A549 (cell line): ENCODE results near the gene ZSCAN1.

Experiments used
- CHD2 ChIP-seq: fragments of 150-350 bp; IDR thresholded peaks from 2 replicates; pipeline ENCODE4 v1.6.1; 2014; ENCODE audit warnings: low read length; ENCODE audit not compliant: partially characterized antibody
- EP300 ChIP-seq, 2 experiments: fragments of >200 bp; sonication (Bioruptor Twin); formaldehyde crosslinking; IDR thresholded peaks; 2 replicates in 1 of 2; 3 replicates in 1 of 2; pipeline ENCODE4 v1.6.1; 2016 to 2017
- FOSB ChIP-seq: fragments of 250-450 bp; sonication (Bioruptor Pico); IDR thresholded peaks from 2 replicates; pipeline ENCODE4 v1.5.0; 2020; ENCODE audit warnings: mild to moderate bottlenecking, moderate library complexity
- JUN ChIP-seq, 2 experiments: fragments of >200 bp; sonication (Bioruptor Twin); formaldehyde crosslinking; IDR thresholded peaks; 2 replicates in 1 of 2; 3 replicates in 1 of 2; pipeline ENCODE4 v1.6.1; 2016 to 2017
- MAZ ChIP-seq: fragments of 150-350 bp; IDR thresholded peaks from 2 replicates; pipeline ENCODE4 v1.6.1; 2014; ENCODE audit warnings: antibody characterized with exemption, low read depth, low read length, borderline replicate concordance
- POLR2A ChIP-seq: IDR thresholded peaks from 2 replicates; pipeline ENCODE4 v1.6.1; 2012; ENCODE audit warnings: mild to moderate bottlenecking, low read length
- POLR2AphosphoS2 ChIP-seq: conservative IDR thresholded peaks from 2 replicates; pipeline ENCODE4 v1.6.1; 2012; ENCODE audit warnings: low read length, improper control_type of control experiment, inconsistent platforms
- TF ChIP-seq, protein P1 (sequence below): fragments of >200 bp; sonication (Bioruptor Twin); formaldehyde crosslinking; IDR thresholded peaks from 3 replicates; pipeline ENCODE4 v1.5.1; 2016
- TF ChIP-seq, protein P2 (sequence below): IDR thresholded peaks from 2 replicates; pipeline ENCODE4 v1.6.1; 2012
- TF ChIP-seq, protein P3 (sequence below): fragments of 200-600 bp; sonication (generic); IDR thresholded peaks from 2 replicates; pipeline ENCODE4 v1.6.1; 2016; ENCODE audit warnings: antibody characterized with exemption, mild to moderate bottlenecking, moderate library complexity
- TF ChIP-seq, protein P4 (sequence below): fragments of >200 bp; sonication (Bioruptor Twin); formaldehyde crosslinking; IDR thresholded peaks from 2 replicates; pipeline ENCODE4 v1.6.1; 2016

DNA sequence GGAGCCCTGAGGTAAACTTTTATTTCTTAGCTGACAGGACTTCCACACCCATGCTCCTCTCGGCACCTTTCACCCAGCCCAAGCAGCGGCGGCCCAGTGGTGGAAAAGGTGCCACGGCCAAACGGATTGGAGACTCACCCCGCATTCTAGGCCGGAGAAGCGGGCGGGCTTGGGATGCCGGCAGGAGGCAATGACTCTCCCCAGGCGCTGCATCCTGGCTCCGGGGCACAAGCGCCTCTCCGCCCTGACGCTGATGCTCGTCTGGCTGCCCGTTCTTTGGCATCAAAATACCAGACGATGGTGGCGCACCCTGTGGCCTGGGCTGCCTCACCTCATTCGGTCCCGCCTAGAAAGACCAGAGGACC, 24.5 kb upstream of the ZSCAN1 start:
- TF ChIP-seq, protein P1, sequence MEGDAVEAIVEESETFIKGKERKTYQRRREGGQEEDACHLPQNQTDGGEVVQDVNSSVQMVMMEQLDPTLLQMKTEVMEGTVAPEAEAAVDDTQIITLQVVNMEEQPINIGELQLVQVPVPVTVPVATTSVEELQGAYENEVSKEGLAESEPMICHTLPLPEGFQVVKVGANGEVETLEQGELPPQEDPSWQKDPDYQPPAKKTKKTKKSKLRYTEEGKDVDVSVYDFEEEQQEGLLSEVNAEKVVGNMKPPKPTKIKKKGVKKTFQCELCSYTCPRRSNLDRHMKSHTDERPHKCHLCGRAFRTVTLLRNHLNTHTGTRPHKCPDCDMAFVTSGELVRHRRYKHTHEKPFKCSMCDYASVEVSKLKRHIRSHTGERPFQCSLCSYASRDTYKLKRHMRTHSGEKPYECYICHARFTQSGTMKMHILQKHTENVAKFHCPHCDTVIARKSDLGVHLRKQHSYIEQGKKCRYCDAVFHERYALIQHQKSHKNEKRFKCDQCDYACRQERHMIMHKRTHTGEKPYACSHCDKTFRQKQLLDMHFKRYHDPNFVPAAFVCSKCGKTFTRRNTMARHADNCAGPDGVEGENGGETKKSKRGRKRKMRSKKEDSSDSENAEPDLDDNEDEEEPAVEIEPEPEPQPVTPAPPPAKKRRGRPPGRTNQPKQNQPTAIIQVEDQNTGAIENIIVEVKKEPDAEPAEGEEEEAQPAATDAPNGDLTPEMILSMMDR = no peak
- TF ChIP-seq, protein P2, sequence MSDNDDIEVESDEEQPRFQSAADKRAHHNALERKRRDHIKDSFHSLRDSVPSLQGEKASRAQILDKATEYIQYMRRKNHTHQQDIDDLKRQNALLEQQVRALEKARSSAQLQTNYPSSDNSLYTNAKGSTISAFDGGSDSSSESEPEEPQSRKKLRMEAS = no peak
- TF ChIP-seq, protein P3, sequence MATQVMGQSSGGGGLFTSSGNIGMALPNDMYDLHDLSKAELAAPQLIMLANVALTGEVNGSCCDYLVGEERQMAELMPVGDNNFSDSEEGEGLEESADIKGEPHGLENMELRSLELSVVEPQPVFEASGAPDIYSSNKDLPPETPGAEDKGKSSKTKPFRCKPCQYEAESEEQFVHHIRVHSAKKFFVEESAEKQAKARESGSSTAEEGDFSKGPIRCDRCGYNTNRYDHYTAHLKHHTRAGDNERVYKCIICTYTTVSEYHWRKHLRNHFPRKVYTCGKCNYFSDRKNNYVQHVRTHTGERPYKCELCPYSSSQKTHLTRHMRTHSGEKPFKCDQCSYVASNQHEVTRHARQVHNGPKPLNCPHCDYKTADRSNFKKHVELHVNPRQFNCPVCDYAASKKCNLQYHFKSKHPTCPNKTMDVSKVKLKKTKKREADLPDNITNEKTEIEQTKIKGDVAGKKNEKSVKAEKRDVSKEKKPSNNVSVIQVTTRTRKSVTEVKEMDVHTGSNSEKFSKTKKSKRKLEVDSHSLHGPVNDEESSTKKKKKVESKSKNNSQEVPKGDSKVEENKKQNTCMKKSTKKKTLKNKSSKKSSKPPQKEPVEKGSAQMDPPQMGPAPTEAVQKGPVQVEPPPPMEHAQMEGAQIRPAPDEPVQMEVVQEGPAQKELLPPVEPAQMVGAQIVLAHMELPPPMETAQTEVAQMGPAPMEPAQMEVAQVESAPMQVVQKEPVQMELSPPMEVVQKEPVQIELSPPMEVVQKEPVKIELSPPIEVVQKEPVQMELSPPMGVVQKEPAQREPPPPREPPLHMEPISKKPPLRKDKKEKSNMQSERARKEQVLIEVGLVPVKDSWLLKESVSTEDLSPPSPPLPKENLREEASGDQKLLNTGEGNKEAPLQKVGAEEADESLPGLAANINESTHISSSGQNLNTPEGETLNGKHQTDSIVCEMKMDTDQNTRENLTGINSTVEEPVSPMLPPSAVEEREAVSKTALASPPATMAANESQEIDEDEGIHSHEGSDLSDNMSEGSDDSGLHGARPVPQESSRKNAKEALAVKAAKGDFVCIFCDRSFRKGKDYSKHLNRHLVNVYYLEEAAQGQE = no peak
- TF ChIP-seq POLR2A (no peak), EP300 (IDR thresholded peaks at IDR 0.05) (no peak), POLR2AphosphoS2 (no peak), MAZ (no peak), FOSB (CRISPR knock-in tag) (no peak), CHD2 (no peak), JUN (IDR thresholded peaks at IDR 0.05) (no peak)
- TF ChIP-seq, protein P4, sequence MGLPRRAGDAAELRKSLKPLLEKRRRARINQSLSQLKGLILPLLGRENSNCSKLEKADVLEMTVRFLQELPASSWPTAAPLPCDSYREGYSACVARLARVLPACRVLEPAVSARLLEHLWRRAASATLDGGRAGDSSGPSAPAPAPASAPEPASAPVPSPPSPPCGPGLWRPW = no peak
